CD4-positive, CD25-positive, alpha-beta regulatory T cell (primary cell): ENCODE data around the gene CREBRF. TPM values are rescaled to one million over a fixed set of nuclear protein-coding genes. Genes with fewer than 3 reads are reported as not detected.
A peak's percentile ranks its signal among the peaks of the same experiment; 100 is the strongest.
"Not testable (repeated sequence)": the region's sequence is repeated elsewhere in the genome, so short reads cannot be mapped to it uniquely, and the experiment has no call there.

ENCODE experiments used
- ATAC-seq, 2 donors: fragments of 150-1000 bp; cut with Tn5 transposase; one replicate each; pipeline ENCODE4 v1.10.0; 2021; ENCODE audit warnings: low read depth in 2 of 2, moderate number of reproducible peaks in 2 of 2, moderate library complexity in 1 of 2
- DNase-seq, 3 donors: peaks; one replicate each; pipeline versions ENCODE4 v3.0.0 to v3.0.0-alpha.2; 2012 to 2022; ENCODE audit warnings: mixed read lengths in 1 of 3
- H3K27ac ChIP-seq: one replicate; pipeline ENCODE4 v1.7.0; 2013; ENCODE audit warnings: mild to moderate bottlenecking, low read length; ENCODE audit not compliant: insufficient read depth, poor library complexity, severe bottlenecking
- H3K27me3 ChIP-seq: one replicate; pipeline ENCODE4 v1.7.0; 2013; ENCODE audit warnings: low read length; ENCODE audit not compliant: control insufficient read depth, insufficient read depth
- H3K36me3 ChIP-seq: one replicate; pipeline ENCODE4 v1.7.0; 2013; ENCODE audit warnings: mild to moderate bottlenecking, low read length, moderate library complexity; ENCODE audit not compliant: control insufficient read depth, insufficient read depth
- H3K4me1 ChIP-seq: 2 replicates; pipeline ENCODE4 v1.7.0; 2013; ENCODE audit warnings: mild to moderate bottlenecking, low read length; ENCODE audit not compliant: insufficient read depth, control insufficient read depth, poor library complexity, severe bottlenecking
- H3K4me3 ChIP-seq: one replicate; pipeline ENCODE4 v1.7.0; 2013; ENCODE audit warnings: low read depth, mild to moderate bottlenecking, low read length, moderate library complexity
- H3K9me3 ChIP-seq, 2 experiments: 1 replicate in 1 of 2; 2 replicates in 1 of 2; pipeline ENCODE4 v1.7.0; 2013; ENCODE audit warnings: low read length in 2 of 2, mild to moderate bottlenecking in 1 of 2, moderate library complexity in 1 of 2; ENCODE audit not compliant: control insufficient read depth in 2 of 2
- H3K27ac Mint-ChIP-seq, 3 donors: one replicate each; pipeline ENCODE4 v1.8.0; 2020 to 2022; ENCODE audit warnings: mild to moderate bottlenecking in 3 of 3, mixed read lengths in 3 of 3, moderate library complexity in 2 of 3
- H3K27me3 Mint-ChIP-seq: one replicate; pipeline ENCODE4 v1.8.0; 2022; ENCODE audit warnings: mild to moderate bottlenecking, mixed read lengths
- H3K36me3 Mint-ChIP-seq: one replicate; pipeline ENCODE4 v1.8.0; 2020; ENCODE audit warnings: mixed read lengths
- H3K4me1 Mint-ChIP-seq, 4 donors: one replicate each; pipeline ENCODE4 v1.8.0; 2020 to 2022; ENCODE audit warnings: mixed read lengths in 4 of 4, mild to moderate bottlenecking in 1 of 4
- H3K4me3 Mint-ChIP-seq, 4 donors: one replicate each; pipeline ENCODE4 v1.8.0; 2020 to 2022; ENCODE audit warnings: mild to moderate bottlenecking in 4 of 4, mixed read lengths in 4 of 4, moderate library complexity in 3 of 4
- H3K9me3 Mint-ChIP-seq, 7 donors: one replicate each; pipeline ENCODE4 v1.8.0; 2020 to 2022; ENCODE audit warnings: mixed read lengths in 7 of 7, mild to moderate bottlenecking in 3 of 7, moderate library complexity in 2 of 7
- polyA plus RNA-seq, 4 donors: library from polyadenylated mRNA; unstranded; fragments of 300-500 nt; fragmentation: Illumina TruSeq; gene quantifications; one replicate each; pipeline ENCODE4 v1.2.3, GENCODE V29; 2021
- total RNA-seq: library from RNA; stranded (reverse); gene quantifications from one replicate; pipeline ENCODE4 v1.2.3, GENCODE V29; 2022

The CREBRF gene
- total and polyA plus RNA-seq, 5 donors from 2014 or later = 59.5 to 126 (median 65.4) TPM

GRCh38 chr5:173039188-173039587, 17.0 kb upstream of the CREBRF start:
- no peaks in the 10 kb centered on the region for H3K27me3 Mint-ChIP-seq
- H3K9me3 Mint-ChIP-seq = peaks cover 0 to 2% (median 0%) of the 10 kb centered on the region in 7 donors
- Histone ChIP-seq H3K27ac (peak overlapping the region; percentile 19), H3K4me1 (peaks cover 41% of the 10 kb centered on the region), H3K36me3 (no peaks in the 10 kb centered on the region), H3K9me3 (no peaks in the 10 kb centered on the region), H3K4me3 (no peak overlapping the region), H3K27me3 (no peaks in the 10 kb centered on the region)
- DNase-seq = no peak
- no peak for ATAC-seq
- peaks cover 14% of the 10 kb centered on the region for H3K36me3 Mint-ChIP-seq
- peaks cover 35 to 64% (median 46%) of the 10 kb centered on the region in 4 donors for H3K4me1 Mint-ChIP-seq
- peak overlapping the region; percentile 47 to 79 (median 64) for H3K27ac Mint-ChIP-seq
- H3K4me3 Mint-ChIP-seq = peak overlapping the region in 2 of 4 donors; percentile 30 to 82

- H3K4me1 Mint-ChIP-seq = peaks cover 27 to 56% (median 39%) of the 10 kb centered on the region in 4 donors
- H3K27ac Mint-ChIP-seq = peak overlapping the region; percentile 70 to 94 (median 79)
- peak overlapping the region; percentile 19 for H3K27ac ChIP-seq
Observed at GRCh38 chr5:173039964-173040363, 16.2 kb upstream of the CREBRF start.

GRCh38 chr5:173041881-173042762, 14.0 kb upstream of the CREBRF start:
- Histone ChIP-seq H3K27me3 (no peaks in the 10 kb centered on the region), H3K36me3 (no peaks in the 10 kb centered on the region), H3K4me3 (no peak overlapping the region), H3K27ac (no peak overlapping the region), H3K4me1 (peaks cover 12% of the 10 kb centered on the region), H3K9me3 (no peaks in the 10 kb centered on the region)
- ATAC-seq (no peak), DNase-seq (no peak)
- Mint-ChIP-seq H3K4me3 (no peak overlapping the region), H3K36me3 (peaks cover 2% of the 10 kb centered on the region), H3K27ac (peak overlapping the region in 1 of 3 donors; percentile 96), H3K4me1 (peaks cover 16 to 36% (median 23%) of the 10 kb centered on the region in 4 donors), H3K27me3 (no peaks in the 10 kb centered on the region), H3K9me3 (no peaks in the 10 kb centered on the region)

More at GRCh38 chr5:173039964-173040363, 16.2 kb upstream of the CREBRF start:
- H3K36me3 Mint-ChIP-seq = peaks cover 8% of the 10 kb centered on the region
- no peaks in the 10 kb centered on the region for H3K27me3 Mint-ChIP-seq
- Histone ChIP-seq H3K36me3 (no peaks in the 10 kb centered on the region), H3K4me3 (no peak overlapping the region), H3K9me3 (no peaks in the 10 kb centered on the region), H3K4me1 (peaks cover 34% of the 10 kb centered on the region), H3K27me3 (no peaks in the 10 kb centered on the region)
- DNase-seq (no peak), ATAC-seq (no peak)
- H3K4me3 Mint-ChIP-seq = peak overlapping the region in 1 of 4 donors; percentile 30
- no peaks in the 10 kb centered on the region for H3K9me3 Mint-ChIP-seq

- no peak for ATAC-seq
- no peaks in the 10 kb centered on the region for H3K27me3 Mint-ChIP-seq
- no peaks in the 10 kb centered on the region for H3K9me3 ChIP-seq
- H3K27me3 ChIP-seq = no peaks in the 10 kb centered on the region
- no peak overlapping the region for H3K27ac Mint-ChIP-seq
- H3K4me3 ChIP-seq = no peak overlapping the region
- peaks cover 8% of the 10 kb centered on the region for H3K4me1 ChIP-seq
- no peaks in the 10 kb centered on the region for H3K36me3 ChIP-seq
- no peak overlapping the region for H3K27ac ChIP-seq
- peaks cover 10 to 30% (median 19%) of the 10 kb centered on the region in 4 donors for H3K4me1 Mint-ChIP-seq
- DNase-seq = no peak
- no peaks in the 10 kb centered on the region for H3K36me3 Mint-ChIP-seq
- no peak overlapping the region for H3K4me3 Mint-ChIP-seq
- no peaks in the 10 kb centered on the region for H3K9me3 Mint-ChIP-seq
Observed at GRCh38 chr5:173042763-173043107, 13.4 kb upstream of the CREBRF start.

GRCh38 chr5:173045474-173045873, 10.7 kb upstream of the CREBRF start:
- Mint-ChIP-seq H3K27ac (no peak overlapping the region), H3K4me3 (no peak overlapping the region), H3K9me3 (no peaks in the 10 kb centered on the region), H3K36me3 (no peaks in the 10 kb centered on the region), H3K4me1 (peaks cover 0 to 6% (median 2%) of the 10 kb centered on the region in 4 donors), H3K27me3 (no peaks in the 10 kb centered on the region)
- Histone ChIP-seq H3K4me3 (no peak overlapping the region), H3K27me3 (peaks cover under 1% of the 10 kb centered on the region), H3K9me3 (no peaks in the 10 kb centered on the region), H3K27ac (no peak overlapping the region), H3K4me1 (no peaks in the 10 kb centered on the region), H3K36me3 (no peaks in the 10 kb centered on the region)
- DNase-seq (no peak), ATAC-seq (no peak)

GRCh38 chr5:173047096-173047837, 8.9 kb upstream of the CREBRF start:
- not testable (repeated sequence) for H3K9me3 Mint-ChIP-seq, ATAC-seq, H3K36me3 ChIP-seq, H3K27me3 ChIP-seq, H3K36me3 Mint-ChIP-seq, DNase-seq, H3K4me3 ChIP-seq, H3K27ac ChIP-seq, H3K4me3 Mint-ChIP-seq, H3K4me1 Mint-ChIP-seq, H3K4me1 ChIP-seq, H3K9me3 ChIP-seq
- Mint-ChIP-seq H3K27me3 (peaks cover 10% of the 10 kb centered on the region), H3K27ac (peak overlapping the region in 1 of 3 donors; percentile 23)

GRCh38 chr5:173047838-173048105, 8.4 kb upstream of the CREBRF start:
- H3K27ac ChIP-seq = no peak overlapping the region

More at GRCh38 chr5:173047838-173048105, 8.4 kb upstream of the CREBRF start:
- Histone ChIP-seq H3K9me3 (no peaks in the 10 kb centered on the region), H3K4me3 (no peak overlapping the region), H3K4me1 (no peaks in the 10 kb centered on the region), H3K36me3 (no peaks in the 10 kb centered on the region), H3K27me3 (peaks cover 4% of the 10 kb centered on the region)
- DNase-seq (no peak), ATAC-seq (no peak)
- Mint-ChIP-seq H3K27ac (peak overlapping the region in 2 of 3 donors; percentile 23 to 75), H3K9me3 (no peaks in the 10 kb centered on the region), H3K27me3 (peaks cover 10% of the 10 kb centered on the region), H3K4me1 (peaks cover 4 to 6% (median 4%) of the 10 kb centered on the region in 4 donors), H3K36me3 (no peaks in the 10 kb centered on the region), H3K4me3 (no peak overlapping the region)
